Colonic mucosa (tissue), 4 donors: ENCODE measurements around the gene DIP2C. TPM values are rescaled to one million over a fixed set of nuclear protein-coding genes. Genes with fewer than 3 reads are reported as not detected.
"Not testable (repeated sequence)": the region's sequence is repeated elsewhere in the genome, so short reads cannot be mapped to it uniquely, and the experiment has no call there.

Experiments used
- DNase-seq: peaks from one replicate; pipeline ENCODE4 v3.0.0-alpha.2; 2020
- H3K27ac ChIP-seq: fragments of 200-600 bp; one replicate; pipeline ENCODE4 v1.8.0; 2021
- H3K27me3 ChIP-seq: fragments of 200-600 bp; one replicate; pipeline ENCODE4 v1.8.0; 2021
- H3K36me3 ChIP-seq: fragments of 200-600 bp; one replicate; pipeline ENCODE4 v1.8.0; 2021
- H3K4me1 ChIP-seq: fragments of 200-600 bp; one replicate; pipeline ENCODE4 v1.8.0; 2021; ENCODE audit warnings: mild to moderate bottlenecking
- H3K4me3 ChIP-seq: fragments of 200-600 bp; one replicate; pipeline ENCODE4 v1.8.0; 2021
- H3K9ac ChIP-seq, 2 donors: one replicate each; pipeline ENCODE4 v1.7.0; 2013; ENCODE audit warnings: control low read depth in 2 of 2, low read depth in 2 of 2, low read length in 2 of 2
- H3K9me3 ChIP-seq: fragments of 200-600 bp; one replicate; pipeline ENCODE4 v1.8.0; 2021
- CTCF ChIP-seq: fragments of 200-600 bp; IDR thresholded peaks from one replicate; pipeline ENCODE4 v1.8.0; 2022; ENCODE audit warnings: antibody characterized with exemption, mild to moderate bottlenecking
- intact Hi-C: fragments of 100-400 bp; cut with DNase I; formaldehyde crosslinking; loops from one replicate; pipeline ENCODE4 v1.14.1; 2022
- total RNA-seq, 2 donors: library from RNA; stranded (reverse); fragmentation: NEBNext Ultra II Directional in 1 of 2; extraction: Animal tissue kit (Norgen Biotek cat#: 25700) in 1 of 2; gene quantifications; one replicate each; pipeline ENCODE4 v1.2.1, GENCODE V29; 2021
- donor health status: healthy.
- donor health status: DM: no; HTN: no; CAD: no.
- donor health status: DM: no; HTN: no; CAD: no.

Gene DIP2C
- total RNA-seq, 2 donors from 2014 or later: 7.6 to 11.2 TPM

GRCh38 chr10:450463-450862 is 239.0 kb downstream of the DIP2C start:
- DNase-seq: no peak
- Histone ChIP-seq H3K4me1 (no peaks in the 10 kb centered on the region), H3K9me3 (no peaks in the 10 kb centered on the region)

GRCh38 chr10:449331-449730 is 240.1 kb downstream of the DIP2C start:
- H3K4me1 ChIP-seq, H3K9ac ChIP-seq, H3K27ac ChIP-seq, DNase-seq, H3K4me3 ChIP-seq, intact Hi-C loops, H3K27me3 ChIP-seq, H3K9me3 ChIP-seq, H3K36me3 ChIP-seq: not testable (repeated sequence)

More at GRCh38 chr10:450463-450862, 239.0 kb downstream of the DIP2C start:
- intact Hi-C loops: no loop called here
- Histone ChIP-seq H3K36me3 (no peaks in the 10 kb centered on the region), H3K27me3 (no peaks in the 10 kb centered on the region), H3K4me3 (no peak overlapping the region), H3K27ac (no peak overlapping the region), H3K9ac (no peak overlapping the region)
- TF ChIP-seq CTCF: no peak

- intact Hi-C loops: no loop called here
- no peaks in the 10 kb centered on the region for H3K36me3 ChIP-seq
Observed at GRCh38 chr10:443459-443858, 246.0 kb downstream of the DIP2C start.

GRCh38 chr10:442209-442608 is 247.3 kb downstream of the DIP2C start:
- Histone ChIP-seq H3K9me3 (no peaks in the 10 kb centered on the region), H3K4me3 (no peak overlapping the region), H3K4me1 (no peaks in the 10 kb centered on the region), H3K9ac (no peak overlapping the region), H3K27me3 (no peaks in the 10 kb centered on the region), H3K36me3 (no peaks in the 10 kb centered on the region), H3K27ac (no peak overlapping the region)
- no peak for DNase-seq
- TF ChIP-seq CTCF: no peak
- intact Hi-C loops: no loop called here

More at GRCh38 chr10:443459-443858, 246.0 kb downstream of the DIP2C start:
- H3K9me3 ChIP-seq: no peaks in the 10 kb centered on the region
- H3K4me1 ChIP-seq: no peaks in the 10 kb centered on the region
- no peak overlapping the region for H3K9ac ChIP-seq
- H3K4me3 ChIP-seq: no peak overlapping the region
- DNase-seq: no peak
- no peaks in the 10 kb centered on the region for H3K27me3 ChIP-seq
- H3K27ac ChIP-seq: no peak overlapping the region
- TF ChIP-seq CTCF: no peak

- no peaks in the 10 kb centered on the region for H3K9me3 ChIP-seq
- TF ChIP-seq CTCF: no peak
- no peak for DNase-seq
- no peak overlapping the region for H3K27ac ChIP-seq
- no peaks in the 10 kb centered on the region for H3K27me3 ChIP-seq
- H3K4me1 ChIP-seq: no peaks in the 10 kb centered on the region
- no peak overlapping the region for H3K4me3 ChIP-seq
- no peak overlapping the region for H3K9ac ChIP-seq
- H3K36me3 ChIP-seq: no peaks in the 10 kb centered on the region
- intact Hi-C loops: no loop called here
Observed at GRCh38 chr10:441659-442058, 247.8 kb downstream of the DIP2C start.

GRCh38 chr10:440127-440526 is 249.3 kb downstream of the DIP2C start:
- no peaks in the 10 kb centered on the region for H3K9me3 ChIP-seq
- no peaks in the 10 kb centered on the region for H3K36me3 ChIP-seq
- no peaks in the 10 kb centered on the region for H3K27me3 ChIP-seq
- no peaks in the 10 kb centered on the region for H3K4me1 ChIP-seq
- intact Hi-C loops: no loop called here
- H3K27ac ChIP-seq: no peak overlapping the region
- H3K4me3 ChIP-seq: no peak overlapping the region
- TF ChIP-seq CTCF: no peak
- no peak overlapping the region for H3K9ac ChIP-seq
- DNase-seq: no peak
